ENCODE measurements around the gene LIMS2. TPM values are rescaled to one million over a fixed set of nuclear protein-coding genes. Genes with fewer than 3 reads are reported as not detected.

The LIMS2 gene
- polyA plus RNA-seq, 1 donor (not counting 4 experiments of a cell fraction or from before 2014, with no cell fraction given), result not detected

- DNase-seq (ENCODE audit: low read depth, low spot score) (no peak), FAIRE-seq (no peak)
- dilution Hi-C loops (cut with MboI; ENCODE audit: extremely low pct_ligation_motif_present, low sequenced_read_pairs), result no loop called here
- Histone ChIP-seq H3K9me3 (ENCODE audit: control insufficient read depth, low read depth, low read length) (no peaks in the 10 kb centered on the region), H3K4me2 (ENCODE audit: control insufficient read depth, extremely low read depth, insufficient read depth, low read depth, low read length) (no peak overlapping the region), H4K20me1 (ENCODE audit: control insufficient read depth, extremely low read depth, insufficient read depth, low read length) (no peaks in the 10 kb centered on the region), H3K27me3 (ENCODE audit: control insufficient read depth, extremely low read depth, insufficient read depth, low read length) (peaks cover 3% of the 10 kb centered on the region), H3K36me3 (ENCODE audit: control insufficient read depth in 2 of 2, extremely low read depth in 1 of 2, insufficient read depth in 2 of 2, low read length in 2 of 2) (no peaks in the 10 kb centered on the region), H3K4me3 (ENCODE audit: control insufficient read depth in 2 of 3, extremely low read depth in 1 of 3, insufficient read depth in 2 of 3, low read depth in 1 of 3, low read length in 3 of 3) (no peak overlapping the region), H3K79me2 (ENCODE audit: control insufficient read depth, insufficient read depth, low read length) (no peaks in the 10 kb centered on the region), H3K9me1 (ENCODE audit: control insufficient read depth, extremely low read depth, insufficient read depth, low read length) (no peaks in the 10 kb centered on the region), H3K4me1 (ENCODE audit: control insufficient read depth, extremely low read depth, insufficient read depth, low read length) (no peaks in the 10 kb centered on the region), H3K27ac (ENCODE audit: control insufficient read depth, insufficient read depth, low read length) (no peak overlapping the region), H2AFZ (ENCODE audit: control insufficient read depth, low read length) (no peak overlapping the region), H3K9ac (ENCODE audit: control insufficient read depth, extremely low read depth, insufficient read depth, low read length) (no peak overlapping the region)
- TF ChIP-seq EZH2 (IDR thresholded peaks at IDR 0.05; ENCODE audit: low read length) (no peak), CTCF (optimal IDR thresholded peaks at IDR 0.05 in 1 of 3, IDR thresholded peaks at IDR 0.05 in 1 of 3, conservative IDR thresholded peaks at IDR 0.05 in 1 of 3; ENCODE audit: extremely low read depth in 1 of 3, insufficient read depth in 2 of 3, low read length in 3 of 3) (no peak)
These were observed 70.3 kb downstream of the LIMS2 start for GRCh38 chr2:127604986-127605385.

DNA sequence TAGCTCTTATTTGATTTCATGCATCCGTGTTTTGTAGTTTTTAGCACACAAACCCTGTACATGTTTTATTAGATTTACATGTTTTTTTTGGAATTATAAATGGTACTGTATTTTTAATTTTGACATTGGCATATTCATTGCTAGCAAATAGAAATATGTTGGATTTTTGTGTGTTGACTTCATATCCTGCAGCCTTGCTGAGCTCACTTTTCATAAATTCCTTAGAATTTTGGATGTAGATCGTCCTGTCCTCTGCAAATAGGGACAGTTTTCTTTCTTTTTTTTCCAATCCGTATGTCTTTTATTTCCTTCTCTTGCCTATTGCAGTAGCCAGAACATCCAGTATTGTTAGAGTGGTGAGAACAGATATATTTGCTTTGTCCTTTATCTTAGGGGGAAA, 76.1 kb downstream of the LIMS2 start:
- TF ChIP-seq CTCF (optimal IDR thresholded peaks at IDR 0.05 in 1 of 3, IDR thresholded peaks at IDR 0.05 in 1 of 3, conservative IDR thresholded peaks at IDR 0.05 in 1 of 3; ENCODE audit: extremely low read depth in 1 of 3, insufficient read depth in 2 of 3, low read length in 3 of 3), result no peak
- dilution Hi-C loops (cut with MboI; ENCODE audit: extremely low pct_ligation_motif_present, low sequenced_read_pairs), result loop anchor here (25.0 kb wide), 1 partner anchor 88 kb away; the partner anchor contains the start of gene LIMS2
- no peak overlapping the region for H3K27ac ChIP-seq (ENCODE audit: control insufficient read depth, insufficient read depth, low read length)

More for the DNA sequence above, 76.1 kb downstream of the LIMS2 start:
- no peak overlapping the region for H3K4me2 ChIP-seq (ENCODE audit: control insufficient read depth, extremely low read depth, insufficient read depth, low read depth, low read length)
- H3K9me3 ChIP-seq (ENCODE audit: control insufficient read depth, low read depth, low read length), result no peaks in the 10 kb centered on the region
- FAIRE-seq, result no peak
- H4K20me1 ChIP-seq (ENCODE audit: control insufficient read depth, extremely low read depth, insufficient read depth, low read length), result no peaks in the 10 kb centered on the region
- no peaks in the 10 kb centered on the region for H3K79me2 ChIP-seq (ENCODE audit: control insufficient read depth, insufficient read depth, low read length)
- H3K27me3 ChIP-seq (ENCODE audit: control insufficient read depth, extremely low read depth, insufficient read depth, low read length), result no peaks in the 10 kb centered on the region
- no peak overlapping the region for H3K4me3 ChIP-seq (ENCODE audit: control insufficient read depth in 2 of 3, extremely low read depth in 1 of 3, insufficient read depth in 2 of 3, low read depth in 1 of 3, low read length in 3 of 3)
- no peak overlapping the region for H3K9ac ChIP-seq (ENCODE audit: control insufficient read depth, extremely low read depth, insufficient read depth, low read length)
- no peaks in the 10 kb centered on the region for H3K9me1 ChIP-seq (ENCODE audit: control insufficient read depth, extremely low read depth, insufficient read depth, low read length)
- H3K4me1 ChIP-seq (ENCODE audit: control insufficient read depth, extremely low read depth, insufficient read depth, low read length), result no peaks in the 10 kb centered on the region
- no peak for DNase-seq (ENCODE audit: low read depth, low spot score)
- no peak overlapping the region for H2AFZ ChIP-seq (ENCODE audit: control insufficient read depth, low read length)
- H3K36me3 ChIP-seq (ENCODE audit: control insufficient read depth in 2 of 2, extremely low read depth in 1 of 2, insufficient read depth in 2 of 2, low read length in 2 of 2), result no peaks in the 10 kb centered on the region
